WTC11 (cell line): ENCODE results near the gene RSPH10B2.
"Not testable (repeated sequence)": the region's sequence is repeated elsewhere in the genome, so short reads cannot be mapped to it uniquely, and the experiment has no call there.

Experiments used
- ATF3 ChIP-seq: sonication (generic); formaldehyde crosslinking; conservative IDR thresholded peaks from 2 replicates; pipeline ENCODE4 v1.8.1; 2022; ENCODE audit warnings: mild to moderate bottlenecking, missing genetic modification reagents
- CBFB ChIP-seq: sonication (generic); formaldehyde crosslinking; IDR thresholded peaks from 2 replicates; pipeline ENCODE4 v1.8.1; 2022; ENCODE audit warnings: mild to moderate bottlenecking, low read depth, missing genetic modification reagents
- E2F5 ChIP-seq: sonication (generic); formaldehyde crosslinking; IDR thresholded peaks from 2 replicates; pipeline ENCODE4 v1.8.1; 2022; ENCODE audit warnings: mild to moderate bottlenecking, moderate library complexity, missing genetic modification reagents
- EMX1 ChIP-seq: fragments of 250-450 bp; sonication (Bioruptor Pico); IDR thresholded peaks from 2 replicates; pipeline ENCODE4 v1.8.0; 2021; ENCODE audit warnings: mild to moderate bottlenecking
- FOXP4 ChIP-seq: sonication (generic); formaldehyde crosslinking; IDR thresholded peaks from 2 replicates; pipeline ENCODE4 v1.8.0; 2022; ENCODE audit warnings: mild to moderate bottlenecking, missing genetic modification reagents
- JUN ChIP-seq: sonication (generic); formaldehyde crosslinking; IDR thresholded peaks from 2 replicates; pipeline ENCODE4 v1.8.0; 2023; ENCODE audit warnings: mild to moderate bottlenecking, missing genetic modification reagents
- SP1 ChIP-seq: sonication (generic); formaldehyde crosslinking; conservative IDR thresholded peaks from 2 replicates; pipeline ENCODE4 v1.8.1; 2022; ENCODE audit warnings: missing genetic modification reagents
- TCF7 ChIP-seq: sonication (generic); formaldehyde crosslinking; IDR thresholded peaks from 2 replicates; pipeline ENCODE4 v1.8.0; 2022; ENCODE audit warnings: mild to moderate bottlenecking, low read depth, missing genetic modification reagents, moderate library complexity
- ZNF263 ChIP-seq: sonication (generic); formaldehyde crosslinking; IDR thresholded peaks from 2 replicates; pipeline ENCODE4 v1.8.1; 2022; ENCODE audit warnings: low read depth, mild to moderate bottlenecking, moderate library complexity, missing genetic modification reagents
- TF ChIP-seq, protein P1 (sequence below): fragments of 250-450 bp; sonication (Bioruptor Pico); IDR thresholded peaks from 2 replicates; pipeline ENCODE4 v1.8.0; 2021; ENCODE audit warnings: mild to moderate bottlenecking
- TF ChIP-seq, protein P2 (sequence below): fragments of 200-600 bp; IDR thresholded peaks from 2 replicates; pipeline ENCODE4 v1.8.0; 2022; ENCODE audit warnings: antibody characterized with exemption
- TF ChIP-seq, protein P3 (sequence below): sonication (generic); formaldehyde crosslinking; IDR thresholded peaks from 2 replicates; pipeline ENCODE4 v1.8.0; 2023; ENCODE audit warnings: missing genetic modification reagents

DNA sequence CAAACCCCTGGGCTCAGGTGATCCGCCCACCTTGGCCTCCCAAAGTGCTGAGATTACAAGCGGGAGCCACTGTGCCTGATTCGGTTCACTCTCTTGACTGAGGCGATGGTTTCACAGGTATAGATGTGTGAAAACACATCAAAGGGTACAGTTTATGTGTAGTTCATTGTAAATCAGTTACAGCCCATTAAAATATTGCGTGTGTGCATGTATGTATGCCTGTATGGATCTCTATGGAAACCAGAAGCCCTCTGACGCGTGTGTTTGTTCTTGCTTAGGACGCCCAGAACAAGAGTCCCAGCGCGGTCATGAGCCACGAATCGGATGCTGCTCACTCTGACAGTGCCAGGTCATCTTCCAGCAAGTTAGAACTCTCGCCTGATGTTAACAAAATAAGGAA, 35.5 kb downstream of the RSPH10B2 start:
- not testable (repeated sequence) for TF ChIP-seq E2F5 (CRISPR knock-in tag); ZNF263; ATF3 (CRISPR knock-in tag); JUN (CRISPR knock-in tag); SP1; FOXP4; TCF7 (CRISPR knock-in tag); EMX1; CBFB (CRISPR knock-in tag)
- TF ChIP-seq, protein P1, sequence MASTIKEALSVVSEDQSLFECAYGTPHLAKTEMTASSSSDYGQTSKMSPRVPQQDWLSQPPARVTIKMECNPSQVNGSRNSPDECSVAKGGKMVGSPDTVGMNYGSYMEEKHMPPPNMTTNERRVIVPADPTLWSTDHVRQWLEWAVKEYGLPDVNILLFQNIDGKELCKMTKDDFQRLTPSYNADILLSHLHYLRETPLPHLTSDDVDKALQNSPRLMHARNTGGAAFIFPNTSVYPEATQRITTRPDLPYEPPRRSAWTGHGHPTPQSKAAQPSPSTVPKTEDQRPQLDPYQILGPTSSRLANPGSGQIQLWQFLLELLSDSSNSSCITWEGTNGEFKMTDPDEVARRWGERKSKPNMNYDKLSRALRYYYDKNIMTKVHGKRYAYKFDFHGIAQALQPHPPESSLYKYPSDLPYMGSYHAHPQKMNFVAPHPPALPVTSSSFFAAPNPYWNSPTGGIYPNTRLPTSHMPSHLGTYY (CRISPR knock-in tag) = not testable (repeated sequence)
- TF ChIP-seq, protein P2, sequence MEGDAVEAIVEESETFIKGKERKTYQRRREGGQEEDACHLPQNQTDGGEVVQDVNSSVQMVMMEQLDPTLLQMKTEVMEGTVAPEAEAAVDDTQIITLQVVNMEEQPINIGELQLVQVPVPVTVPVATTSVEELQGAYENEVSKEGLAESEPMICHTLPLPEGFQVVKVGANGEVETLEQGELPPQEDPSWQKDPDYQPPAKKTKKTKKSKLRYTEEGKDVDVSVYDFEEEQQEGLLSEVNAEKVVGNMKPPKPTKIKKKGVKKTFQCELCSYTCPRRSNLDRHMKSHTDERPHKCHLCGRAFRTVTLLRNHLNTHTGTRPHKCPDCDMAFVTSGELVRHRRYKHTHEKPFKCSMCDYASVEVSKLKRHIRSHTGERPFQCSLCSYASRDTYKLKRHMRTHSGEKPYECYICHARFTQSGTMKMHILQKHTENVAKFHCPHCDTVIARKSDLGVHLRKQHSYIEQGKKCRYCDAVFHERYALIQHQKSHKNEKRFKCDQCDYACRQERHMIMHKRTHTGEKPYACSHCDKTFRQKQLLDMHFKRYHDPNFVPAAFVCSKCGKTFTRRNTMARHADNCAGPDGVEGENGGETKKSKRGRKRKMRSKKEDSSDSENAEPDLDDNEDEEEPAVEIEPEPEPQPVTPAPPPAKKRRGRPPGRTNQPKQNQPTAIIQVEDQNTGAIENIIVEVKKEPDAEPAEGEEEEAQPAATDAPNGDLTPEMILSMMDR = not testable (repeated sequence)
- TF ChIP-seq, protein P3, sequence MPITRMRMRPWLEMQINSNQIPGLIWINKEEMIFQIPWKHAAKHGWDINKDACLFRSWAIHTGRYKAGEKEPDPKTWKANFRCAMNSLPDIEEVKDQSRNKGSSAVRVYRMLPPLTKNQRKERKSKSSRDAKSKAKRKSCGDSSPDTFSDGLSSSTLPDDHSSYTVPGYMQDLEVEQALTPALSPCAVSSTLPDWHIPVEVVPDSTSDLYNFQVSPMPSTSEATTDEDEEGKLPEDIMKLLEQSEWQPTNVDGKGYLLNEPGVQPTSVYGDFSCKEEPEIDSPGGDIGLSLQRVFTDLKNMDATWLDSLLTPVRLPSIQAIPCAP = not testable (repeated sequence)
